ENCODE results near the gene ZNF524. TPM values are rescaled to one million over a fixed set of nuclear protein-coding genes. Genes with fewer than 3 reads are reported as not detected.

Gene ZNF524
- total RNA-seq, 3 donors from 2014 or later, result 25.5 to 27.1 (median 26.5) TPM

GRCh38 chr19:55605207-55605636 is 5.1 kb downstream of the ZNF524 start:
- TF ChIP-seq CTCF (IDR thresholded peaks at IDR 0.05), result no peak
- Histone ChIP-seq H3K9me3 (no peaks in the 10 kb centered on the region), H3K36me3 (ENCODE audit: low read depth) (no peaks in the 10 kb centered on the region), H3K4me1 (ENCODE audit: low read depth) (peaks cover 38% of the 10 kb centered on the region), H3K4me3 (peak overlapping the region; percentile 74)
- DNase-seq, result peak; percentile 96 to 99 (median 97)
- intact Hi-C loops (cut with DNase I, micrococcal nuclease), result no loop called here
- ATAC-seq, result peak; percentile 85

- peaks cover 37% of the 10 kb centered on the region for H3K4me1 ChIP-seq (ENCODE audit: low read depth)
- peak; percentile 79 to 85 (median 79) for DNase-seq
- intact Hi-C loops (cut with DNase I, micrococcal nuclease), result no loop called here
- H3K4me3 ChIP-seq, result peak within 1 kb of the TSS; percentile 74
- ATAC-seq, result peak; percentile 65
- H3K36me3 ChIP-seq (ENCODE audit: low read depth), result no peaks in the 10 kb centered on the region
- no peaks in the 10 kb centered on the region for H3K9me3 ChIP-seq
- peak; percentile 45 for TF ChIP-seq CTCF (IDR thresholded peaks at IDR 0.05)
These were observed 5.8 kb downstream of the ZNF524 start, which contains the start of gene ZNF865 for GRCh38 chr19:55605637-55606470. TSS of gene ZNF865 (plus strand) at chr19:55605647. CDS start at chr19:55613619, 7,972 bp downstream.

GRCh38 chr19:55606471-55606787 is 6.3 kb downstream of the ZNF524 start:
- intact Hi-C loops (cut with DNase I, micrococcal nuclease), result no loop called here
- peaks cover 32% of the 10 kb centered on the region for H3K4me1 ChIP-seq (ENCODE audit: low read depth)
- H3K4me3 ChIP-seq, result no peak overlapping the region
- DNase-seq, result no peak
- ATAC-seq, result no peak
- no peak for TF ChIP-seq CTCF (IDR thresholded peaks at IDR 0.05)
- H3K9me3 ChIP-seq, result no peaks in the 10 kb centered on the region
- H3K36me3 ChIP-seq (ENCODE audit: low read depth), result no peaks in the 10 kb centered on the region

- no peak for DNase-seq
- peaks cover 32% of the 10 kb centered on the region for H3K4me1 ChIP-seq (ENCODE audit: low read depth)
- no peak for ATAC-seq
- H3K4me3 ChIP-seq, result no peak overlapping the region
- intact Hi-C loops (cut with DNase I, micrococcal nuclease), result no loop called here
- no peak for TF ChIP-seq CTCF (IDR thresholded peaks at IDR 0.05)
- no peaks in the 10 kb centered on the region for H3K9me3 ChIP-seq
- no peaks in the 10 kb centered on the region for H3K36me3 ChIP-seq (ENCODE audit: low read depth)
These were observed 6.7 kb downstream of the ZNF524 start for GRCh38 chr19:55606817-55607216.

- no peaks in the 10 kb centered on the region for H3K36me3 ChIP-seq (ENCODE audit: low read depth)
- no peak for ATAC-seq
- DNase-seq, result no peak
- no peak for TF ChIP-seq CTCF (IDR thresholded peaks at IDR 0.05)
- intact Hi-C loops (cut with DNase I, micrococcal nuclease), result no loop called here
- peaks cover 21% of the 10 kb centered on the region for H3K4me1 ChIP-seq (ENCODE audit: low read depth)
- H3K9me3 ChIP-seq, result no peaks in the 10 kb centered on the region
- no peak overlapping the region for H3K4me3 ChIP-seq
These were observed 9.2 kb downstream of the ZNF524 start for GRCh38 chr19:55609326-55609725.

Measured in mucosa of descending colon (tissue), 3 donors.